ENCODE data around the gene SCP2.

The SCP2 gene, protein sequence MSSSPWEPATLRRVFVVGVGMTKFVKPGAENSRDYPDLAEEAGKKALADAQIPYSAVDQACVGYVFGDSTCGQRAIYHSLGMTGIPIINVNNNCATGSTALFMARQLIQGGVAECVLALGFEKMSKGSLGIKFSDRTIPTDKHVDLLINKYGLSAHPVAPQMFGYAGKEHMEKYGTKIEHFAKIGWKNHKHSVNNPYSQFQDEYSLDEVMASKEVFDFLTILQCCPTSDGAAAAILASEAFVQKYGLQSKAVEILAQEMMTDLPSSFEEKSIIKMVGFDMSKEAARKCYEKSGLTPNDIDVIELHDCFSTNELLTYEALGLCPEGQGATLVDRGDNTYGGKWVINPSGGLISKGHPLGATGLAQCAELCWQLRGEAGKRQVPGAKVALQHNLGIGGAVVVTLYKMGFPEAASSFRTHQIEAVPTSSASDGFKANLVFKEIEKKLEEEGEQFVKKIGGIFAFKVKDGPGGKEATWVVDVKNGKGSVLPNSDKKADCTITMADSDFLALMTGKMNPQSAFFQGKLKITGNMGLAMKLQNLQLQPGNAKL

DNA sequence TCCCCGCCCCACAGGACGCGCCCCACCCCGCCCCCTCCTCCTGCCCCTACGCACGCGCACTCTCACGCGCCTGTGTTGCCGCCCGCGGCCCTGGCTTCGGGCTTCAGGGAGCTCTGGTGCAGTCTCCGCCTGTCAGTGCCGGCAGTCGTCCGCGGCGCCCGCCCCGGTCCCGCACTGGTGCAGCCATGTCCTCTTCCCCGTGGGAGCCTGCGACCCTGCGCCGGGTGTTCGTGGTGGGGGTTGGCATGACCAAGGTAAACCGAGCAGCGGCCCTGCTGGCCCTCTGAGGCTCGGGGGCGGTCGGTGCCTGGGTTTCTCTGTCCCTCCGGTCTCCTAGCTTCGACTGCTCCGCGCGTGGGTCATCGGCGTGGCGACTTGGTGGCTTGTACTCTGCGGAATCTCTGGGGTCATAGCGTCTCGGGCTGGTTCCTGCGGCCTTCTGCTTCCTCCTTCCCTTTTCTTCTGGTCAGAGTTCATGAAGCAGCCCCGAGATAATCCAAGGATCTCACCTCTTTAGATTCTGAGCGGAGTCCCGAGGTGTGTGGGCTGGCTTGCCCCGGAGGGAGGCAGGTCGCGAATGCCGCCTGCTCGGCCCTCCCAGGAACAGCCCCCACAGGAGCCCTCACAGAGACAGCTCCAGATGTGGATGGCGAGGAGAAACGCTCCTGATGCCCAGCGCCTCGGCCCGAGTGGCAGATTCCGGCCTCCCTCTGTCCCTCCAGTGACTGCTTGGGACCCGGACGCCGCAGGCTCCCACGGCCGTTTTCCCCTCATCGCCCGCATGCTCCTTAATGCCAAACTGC, at the start of gene SCP2:
TSS of gene SCP2 (plus strand) at position 65 of the 803 bp plus-strand sequence. CDS start at position 186, 121 bp downstream.
- peak; percentile 40 for DNase-seq (ENCODE audit: low spot score)

DNA sequence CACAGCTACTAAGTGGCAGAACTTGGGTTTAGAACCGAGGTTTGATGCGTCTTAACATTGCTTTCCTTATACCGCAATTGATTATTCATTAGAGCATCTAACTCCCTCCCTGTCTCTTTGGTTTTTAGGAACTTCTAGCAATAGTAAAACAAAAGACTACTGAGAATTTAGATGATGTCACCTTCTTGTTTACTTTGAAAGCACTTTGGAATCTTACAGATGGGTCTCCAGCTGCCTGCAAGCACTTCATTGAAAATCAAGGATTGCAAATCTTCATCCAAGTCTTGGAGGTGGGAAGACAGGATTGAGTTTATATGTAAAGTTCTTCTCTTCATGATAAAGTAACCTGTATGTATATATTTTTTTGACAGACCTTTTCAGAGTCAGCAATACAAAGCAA, 49.5 kb upstream of the SCP2 start:
- no peak for DNase-seq (ENCODE audit: low spot score)

DNA sequence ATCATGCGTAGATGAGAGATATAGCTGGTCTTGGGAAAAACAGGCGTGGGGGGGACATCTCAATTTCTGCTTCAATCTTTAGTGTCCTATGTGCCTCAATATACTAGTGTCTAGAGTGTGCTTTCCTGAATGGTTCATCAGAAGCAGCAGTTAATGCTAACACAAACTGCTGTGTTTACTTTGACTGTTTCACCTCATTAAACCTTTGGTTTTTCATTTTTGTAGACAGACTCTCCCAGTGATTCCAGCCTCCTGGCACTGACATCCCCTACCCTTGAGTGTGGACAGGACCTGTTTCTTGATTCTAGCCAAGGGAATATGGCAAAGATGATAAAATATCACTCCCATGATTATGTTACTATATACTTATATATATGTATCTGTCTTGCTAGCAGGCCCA, 46.9 kb upstream of the SCP2 start:
- DNase-seq (ENCODE audit: low spot score): no peak

DNA sequence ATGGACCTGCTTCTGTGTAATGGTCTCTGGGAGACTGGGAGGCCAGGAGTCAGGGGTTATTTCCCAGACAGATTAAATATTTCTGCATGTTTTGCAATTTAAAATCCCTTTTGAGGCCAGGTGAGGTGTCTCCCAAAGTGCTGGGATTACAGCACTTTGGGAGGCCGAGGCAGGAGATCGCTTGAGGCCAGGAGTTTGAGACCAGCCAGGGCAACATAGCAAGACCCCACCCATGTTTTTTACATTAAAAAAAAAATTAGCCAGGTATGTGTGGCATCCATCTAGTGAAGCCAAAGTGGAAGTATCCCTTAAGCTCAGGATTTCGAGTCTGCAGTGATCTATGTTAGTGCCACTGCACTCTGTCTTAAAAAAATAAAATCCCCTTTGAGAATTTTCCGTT, 39.6 kb upstream of the SCP2 start:
- DNase-seq (ENCODE audit: low spot score): no peak

DNA sequence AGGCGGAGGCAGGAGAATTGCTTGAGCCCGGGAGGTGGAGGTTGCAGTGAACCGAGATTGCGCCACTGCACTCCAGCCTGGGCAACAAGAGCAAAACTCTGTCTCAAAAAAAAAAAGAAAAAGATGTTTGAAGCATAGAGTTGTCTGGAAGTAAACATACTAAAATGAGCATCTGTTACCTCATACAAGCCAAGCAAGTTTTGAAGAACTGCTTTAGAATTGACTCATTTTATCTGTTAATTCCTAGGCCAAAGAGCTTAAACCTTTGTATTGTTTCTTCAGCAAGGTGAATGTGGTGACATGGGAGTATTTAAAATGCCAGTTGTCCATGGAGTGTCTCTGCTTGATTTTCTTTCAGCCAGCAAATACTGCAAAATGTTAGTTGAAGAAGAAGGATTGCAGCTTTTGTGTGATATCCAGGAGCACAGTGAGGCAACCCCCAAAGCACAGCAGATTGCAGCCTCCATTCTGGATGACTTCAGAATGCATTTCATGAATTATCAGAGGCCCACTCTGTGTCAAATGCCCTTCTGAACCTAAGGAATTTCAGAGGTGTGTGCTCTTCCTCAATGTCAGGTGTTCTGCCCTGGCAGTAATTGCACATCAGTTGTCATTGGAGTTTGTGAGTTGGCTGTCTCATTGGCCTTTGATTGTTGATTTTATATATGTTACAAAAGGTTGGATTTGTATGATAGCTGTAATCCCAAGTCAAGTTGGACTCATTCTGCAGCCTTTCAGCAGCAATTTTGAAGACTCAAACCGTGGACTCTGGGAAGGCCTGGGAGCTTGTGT, 34.5 kb upstream of the SCP2 start:
- DNase-seq (ENCODE audit: low spot score): no peak

DNA sequence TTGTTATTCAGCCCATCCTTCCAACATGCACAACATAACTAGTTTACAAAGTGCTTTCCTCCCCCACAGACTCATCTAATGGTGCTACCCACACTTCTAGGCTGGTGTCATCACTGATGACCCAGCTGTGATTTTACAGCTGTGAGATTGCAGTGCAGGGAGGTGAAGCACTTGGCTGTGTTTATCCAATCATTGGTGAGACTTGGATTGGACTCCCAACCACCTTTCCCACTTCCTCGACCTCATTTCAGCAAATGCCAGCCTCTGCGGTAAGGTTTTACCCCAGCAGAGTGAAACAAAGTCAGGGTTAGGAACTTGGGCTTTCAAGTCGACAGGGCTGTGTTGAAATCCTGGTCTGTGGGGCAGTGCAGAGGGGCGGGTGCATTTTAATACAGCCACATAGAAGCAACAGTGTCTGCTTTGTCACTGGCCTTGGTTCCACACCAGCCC, 27.6 kb upstream of the SCP2 start:
- no peak for DNase-seq (ENCODE audit: low spot score)

DNA sequence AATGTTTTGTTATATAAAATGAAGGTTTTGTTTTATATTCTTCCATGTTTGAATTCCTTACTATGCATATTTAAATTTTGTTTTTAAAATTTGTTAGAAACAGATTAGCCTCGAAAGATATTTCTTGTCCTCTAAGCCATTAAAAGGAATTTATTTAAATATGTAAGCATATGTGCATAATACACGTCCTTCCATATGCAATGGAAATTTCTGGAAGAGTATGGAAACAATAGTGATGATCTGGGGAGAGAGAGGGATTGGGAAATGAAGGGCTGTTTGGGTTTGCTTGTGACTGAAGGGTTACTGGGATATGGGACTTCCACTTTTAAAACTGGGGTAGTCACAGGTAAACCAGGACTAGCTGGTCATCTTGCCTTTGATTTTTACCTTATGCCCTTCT, 26.7 kb upstream of the SCP2 start:
- no peak for DNase-seq (ENCODE audit: low spot score)

DNA sequence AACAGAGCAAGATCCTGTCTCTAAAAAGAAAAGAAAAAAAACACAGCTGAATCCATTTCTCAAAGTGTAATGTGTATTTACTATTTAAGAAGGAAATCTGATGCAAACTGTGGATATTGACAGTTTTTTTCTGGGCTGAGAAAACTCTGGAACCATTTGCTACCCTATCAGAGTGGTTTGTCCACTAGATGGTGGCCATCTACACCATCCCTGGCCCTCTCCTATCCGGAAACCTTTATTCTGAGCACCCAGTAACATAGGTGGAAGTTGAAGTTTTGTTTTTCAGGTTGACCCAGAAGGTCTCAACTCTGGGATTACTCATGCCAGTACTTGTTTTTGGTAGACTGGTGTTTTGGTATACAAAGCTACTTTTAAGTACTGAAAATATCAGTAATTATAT, 25.7 kb upstream of the SCP2 start:
- no peak for DNase-seq (ENCODE audit: low spot score)

DNA sequence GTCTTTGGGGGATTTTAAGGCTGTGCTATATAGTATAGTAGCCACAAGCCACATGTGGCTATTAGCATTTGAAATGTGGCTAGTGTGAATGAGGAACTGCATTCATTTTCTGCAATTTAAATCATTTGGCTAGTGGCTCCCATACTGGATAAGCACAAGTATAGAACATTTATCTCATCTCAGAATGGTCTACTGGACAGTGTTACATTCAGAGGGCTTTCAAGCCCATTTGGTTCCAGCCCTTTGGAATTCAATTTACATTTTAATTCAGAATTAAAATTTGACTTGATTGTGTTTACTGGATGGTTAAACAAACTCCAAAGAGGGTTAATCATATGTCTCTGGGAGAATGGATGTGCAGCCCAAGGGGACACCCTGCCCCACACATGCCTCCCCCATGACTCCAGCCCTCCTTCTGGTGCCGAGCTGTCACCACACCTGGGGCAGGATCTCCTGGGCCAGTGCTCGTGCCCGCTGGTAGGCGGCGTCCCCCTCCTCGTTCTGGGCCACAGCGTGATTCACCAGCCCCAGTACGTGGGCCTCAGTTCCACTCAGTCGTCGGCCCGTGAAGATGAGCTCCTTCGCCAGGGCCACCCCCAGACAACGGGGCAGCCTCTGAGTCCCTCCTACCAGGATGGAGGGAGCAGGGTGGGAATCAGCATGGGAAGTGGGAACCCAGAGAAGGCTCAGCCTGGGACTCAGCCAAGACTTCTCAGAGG, 22.7 kb upstream of the SCP2 start:
- no peak for DNase-seq (ENCODE audit: low spot score)

DNA sequence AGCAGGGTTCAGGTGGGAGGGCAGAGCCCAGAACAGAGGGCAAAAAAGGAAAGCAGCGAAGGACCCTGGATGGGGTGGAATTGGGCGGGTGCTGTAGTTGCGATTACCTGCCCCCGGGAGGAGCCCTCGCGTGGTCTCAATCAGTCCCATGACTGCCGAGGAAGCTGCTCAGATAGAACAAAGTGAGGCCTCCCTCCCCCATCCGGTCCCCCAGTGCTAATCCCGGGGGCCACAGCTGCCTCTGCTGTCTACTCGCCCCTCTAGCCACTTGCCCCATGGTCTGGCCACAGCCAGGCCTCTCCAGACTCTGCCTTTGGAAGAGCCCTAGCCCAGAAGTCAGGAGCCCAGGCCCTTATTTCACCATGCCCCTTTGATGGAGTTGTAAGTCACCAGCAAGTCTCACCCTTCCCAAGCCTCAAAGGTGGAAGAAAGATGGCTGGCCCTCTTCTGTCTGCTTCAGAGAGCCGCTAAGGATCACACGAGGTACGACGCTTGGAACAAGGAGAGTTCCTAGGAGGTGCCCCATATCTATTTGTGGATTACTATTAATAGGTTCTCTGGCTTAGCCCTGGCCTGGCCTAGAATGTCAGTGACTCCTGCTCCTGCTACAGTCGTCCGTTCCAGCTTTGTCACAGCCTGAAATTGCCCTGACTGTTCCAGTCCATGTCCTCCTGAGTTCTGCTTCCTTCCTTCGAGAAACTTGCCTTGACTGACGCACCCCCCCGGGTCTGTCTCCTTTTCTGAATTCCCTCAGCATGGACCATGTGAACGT, 22.0 kb upstream of the SCP2 start:
- no peak for DNase-seq (ENCODE audit: low spot score)

DNA sequence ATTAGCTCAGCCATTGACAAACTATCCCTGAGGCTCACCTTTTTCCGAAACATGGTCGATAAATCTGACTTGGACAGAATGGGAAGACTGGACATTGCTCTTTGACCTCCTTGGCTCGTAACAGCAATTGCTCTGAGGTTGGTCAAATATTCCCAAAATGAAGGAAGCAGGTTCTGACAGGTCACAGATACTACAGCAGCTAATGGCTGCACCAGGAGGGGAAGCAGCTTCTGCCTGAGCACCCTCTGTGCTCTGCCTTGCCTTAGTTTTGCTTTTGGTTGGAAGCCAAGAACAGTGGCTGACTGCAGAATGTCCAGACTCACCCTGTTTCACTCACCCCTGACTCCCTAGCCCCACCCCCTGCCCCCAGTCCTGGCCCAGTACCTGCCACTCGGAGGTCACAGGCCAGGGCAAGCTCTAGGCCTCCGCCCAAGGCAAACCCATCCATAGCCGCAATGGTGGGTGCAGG, 20.9 kb upstream of the SCP2 start:
- no peak for DNase-seq (ENCODE audit: low spot score)

DNA sequence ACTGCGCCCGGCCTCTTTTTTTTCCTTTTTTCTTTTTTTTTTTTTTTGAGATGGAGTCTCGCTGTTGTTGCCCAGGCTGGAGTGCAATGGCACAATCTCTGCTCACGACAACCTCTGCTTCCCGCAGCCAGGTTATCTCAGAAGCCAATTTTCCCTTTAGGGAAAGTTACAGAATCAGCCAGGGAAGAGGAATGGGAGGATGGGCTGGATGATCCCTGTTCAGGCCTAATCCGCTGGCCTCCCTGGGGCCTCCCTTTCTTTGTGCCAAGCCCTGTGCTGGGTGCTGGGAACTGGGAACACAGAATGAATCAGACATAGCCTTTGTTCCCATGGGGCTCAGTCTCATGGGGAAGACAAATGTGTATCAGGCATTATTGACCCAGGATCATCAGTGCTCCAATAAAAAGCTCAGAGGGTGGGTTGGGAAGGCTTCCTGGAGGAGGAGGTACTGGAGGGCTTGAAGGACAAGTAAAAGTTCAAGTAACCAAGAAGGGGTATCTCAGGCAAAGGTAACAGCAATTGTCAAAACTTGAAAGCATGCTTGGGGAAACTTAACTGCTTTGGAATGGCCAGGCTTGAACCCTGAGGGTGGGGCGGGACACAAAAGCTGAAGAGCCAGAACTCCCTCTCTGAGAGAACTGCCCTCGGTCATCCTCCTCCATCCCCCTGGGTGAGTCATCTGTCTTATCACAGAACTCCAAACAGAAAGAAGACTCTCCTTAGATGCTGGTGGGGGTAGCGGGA, 19.8 kb upstream of the SCP2 start:
- DNase-seq (ENCODE audit: low spot score): no peak

DNA sequence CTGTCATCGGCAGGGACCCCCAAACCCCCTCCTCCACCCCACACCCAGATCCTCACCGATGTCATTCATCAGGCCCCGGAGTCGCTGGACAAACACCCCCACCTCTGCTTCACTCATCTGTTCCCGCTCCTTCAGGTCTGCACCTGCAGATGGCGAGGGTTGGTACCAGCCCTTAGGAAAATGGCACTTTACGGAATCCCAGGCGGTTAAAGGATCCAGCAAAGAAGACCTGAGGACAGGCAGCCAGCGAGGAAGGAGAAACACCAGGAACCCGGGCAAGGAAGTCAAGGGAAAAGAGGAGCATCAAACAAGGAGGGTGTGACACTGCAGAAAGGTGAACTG, 19.3 kb upstream of the SCP2 start:
- DNase-seq (ENCODE audit: low spot score): no peak

DNA sequence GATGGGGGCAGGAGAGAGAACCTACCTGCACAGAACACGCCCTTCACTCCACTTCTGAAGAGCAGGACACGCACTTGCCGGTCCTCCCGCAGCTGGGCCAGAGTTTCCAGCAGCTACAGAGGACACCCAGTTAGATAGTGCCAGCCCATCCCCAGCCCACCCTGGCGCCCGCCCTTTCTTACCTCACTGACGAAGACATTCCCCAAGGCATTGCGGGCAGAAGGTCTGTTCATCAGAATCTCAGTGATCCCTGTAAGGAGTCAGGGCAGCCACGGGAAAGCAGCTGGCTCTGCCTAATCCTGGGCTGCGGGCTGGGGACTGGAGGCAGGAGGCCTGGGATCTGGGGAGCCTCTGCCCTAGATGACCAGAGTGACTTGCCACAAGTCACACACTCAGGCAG, 15.5 kb upstream of the SCP2 start:
- no peak for DNase-seq (ENCODE audit: low spot score)

DNA sequence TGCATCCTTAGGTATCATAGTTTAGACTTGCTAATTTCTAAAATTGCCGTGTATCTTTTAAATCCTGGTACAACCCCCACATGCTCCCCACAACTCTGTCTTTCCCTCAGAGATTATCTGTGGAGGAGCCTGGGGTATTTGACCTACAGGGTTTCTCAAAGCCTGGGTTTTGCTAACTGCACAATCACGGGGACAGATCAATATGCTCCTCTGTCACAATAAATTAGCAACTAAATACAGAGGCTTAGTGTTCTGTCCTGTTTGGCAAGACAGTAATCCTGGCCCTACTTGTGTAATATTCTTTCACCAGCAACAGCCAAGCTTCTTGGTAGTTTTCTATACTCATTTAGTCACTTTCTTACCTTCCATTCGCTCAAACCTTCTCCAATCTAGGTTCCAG, 14.1 kb upstream of the SCP2 start:
- no peak for DNase-seq (ENCODE audit: low spot score)

DNA sequence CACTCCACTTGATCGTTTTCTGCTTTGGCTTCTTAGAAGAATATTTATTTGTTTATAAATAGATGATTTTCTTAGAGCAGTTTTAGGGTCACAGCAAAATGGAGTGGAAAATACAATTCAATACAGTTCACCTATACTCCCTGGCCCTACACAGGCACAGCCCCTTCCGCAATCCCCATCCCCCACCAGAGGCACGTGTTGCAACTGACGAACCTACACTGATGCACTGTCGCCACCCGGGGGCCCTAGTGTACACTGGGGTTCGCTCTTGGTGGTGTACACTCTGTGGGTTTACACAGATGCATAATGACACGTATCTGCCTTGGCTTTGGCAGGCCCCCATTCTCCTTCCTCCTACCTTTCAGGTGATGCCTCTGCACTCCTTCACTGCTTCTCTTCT, 13.5 kb upstream of the SCP2 start:
- no peak for DNase-seq (ENCODE audit: low spot score)

DNA sequence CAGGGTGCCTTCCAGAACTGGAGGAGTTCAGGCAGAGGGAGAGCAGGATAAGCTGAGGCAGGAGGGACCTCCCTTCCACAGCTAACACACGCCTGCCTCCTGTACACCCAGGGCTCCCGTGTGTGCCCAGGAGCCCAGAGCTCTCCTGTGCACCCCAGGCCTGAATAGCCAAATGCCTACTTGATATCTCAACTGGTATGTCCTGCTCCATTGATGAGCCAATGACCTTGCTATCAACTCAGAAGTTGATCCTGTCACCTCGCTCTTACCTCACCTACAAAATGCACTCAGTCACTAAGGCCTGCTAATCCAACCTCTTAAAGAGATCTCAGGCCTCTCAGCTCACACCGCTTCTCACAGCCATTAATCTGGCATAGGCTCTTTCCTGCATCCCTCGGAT, 12.6 kb upstream of the SCP2 start:
- DNase-seq (ENCODE audit: low spot score): no peak

DNA sequence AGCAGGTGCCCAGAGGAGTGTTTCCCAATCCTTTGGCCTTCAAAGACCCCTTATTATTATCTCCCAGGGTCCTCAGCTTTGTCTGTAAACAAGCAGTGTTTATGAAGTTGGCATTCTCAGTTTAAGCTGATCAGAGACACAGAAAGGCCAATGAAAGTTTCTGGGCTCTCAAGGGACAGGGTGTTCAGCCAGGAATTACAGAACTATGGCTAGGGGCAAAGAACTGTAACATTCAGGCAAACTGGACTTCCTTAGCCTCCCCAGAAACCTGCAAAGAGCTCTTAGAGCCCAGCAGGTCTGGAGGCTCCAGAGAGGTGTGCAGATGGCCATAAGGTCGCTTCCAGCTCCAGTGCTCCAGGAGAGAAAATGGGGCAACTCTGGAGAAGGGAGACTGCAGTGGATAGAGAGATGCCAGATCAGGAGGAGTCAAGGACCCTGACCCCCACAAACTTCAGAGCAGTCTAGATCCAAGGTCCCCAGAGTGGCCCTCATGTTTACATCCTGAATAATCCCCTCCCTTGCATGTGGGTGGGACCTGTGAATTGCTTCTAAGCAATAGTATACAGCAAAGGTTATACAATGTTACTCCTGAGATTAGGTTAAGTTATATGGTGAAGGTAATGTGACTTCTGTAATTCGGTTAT, 11.7 kb upstream of the SCP2 start:
- no peak for DNase-seq (ENCODE audit: low spot score)

DNA sequence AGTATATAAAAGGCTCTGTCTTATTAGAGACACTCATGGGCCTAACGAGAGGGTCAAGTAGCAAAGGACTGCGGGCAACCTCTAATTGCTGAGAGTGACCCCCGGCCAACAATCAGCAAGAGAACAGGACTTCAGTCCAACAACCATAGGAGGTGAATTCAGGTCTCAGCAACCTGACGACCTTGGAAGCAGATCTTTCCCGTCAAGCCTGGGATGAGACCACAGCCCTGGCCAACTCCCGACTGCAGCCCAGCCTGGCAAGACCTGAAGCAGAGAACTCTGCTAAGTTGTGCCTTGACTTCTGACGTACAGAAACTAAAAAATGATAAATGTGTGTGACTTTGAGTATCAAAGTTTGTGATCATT, 11.2 kb upstream of the SCP2 start:
- DNase-seq (ENCODE audit: low spot score): no peak

Data from kidney capillary endothelial cell (primary cell).